Activated CD8-positive, alpha-beta memory T cell treated with anti-CD3 and anti-CD28 coated beads, Interleukin-2, amount 10 ng/mL, durations not matched to agents 7 days and 5 days (primary cell): ENCODE measurements around the gene DHX38. TPM values are rescaled to one million over a fixed set of nuclear protein-coding genes. Genes with fewer than 3 reads are reported as not detected.

ENCODE experiments used
- ATAC-seq: fragments of 150-1000 bp; cut with Tn5 transposase; one replicate; pipeline ENCODE4 v1.10.0; 2021; ENCODE audit warnings: moderate library complexity
- CTCF ChIA-PET: fragments of 350-600 bp; sonication (Branson Sonifier 250); formaldehyde crosslinking; loops from one replicate; lab custom pipeline; 2021; ENCODE audit warnings: antibody characterized with exemption; lab: Charles Lee
- DNase-seq: peaks from one replicate; pipeline ENCODE4 v3.0.0-alpha.2; 2020
- H3K27ac Mint-ChIP-seq: one replicate; pipeline ENCODE4 v1.8.0; 2021; ENCODE audit warnings: mild to moderate bottlenecking, mixed read lengths
- H3K27me3 Mint-ChIP-seq: one replicate; pipeline ENCODE4 v1.8.0; 2021; ENCODE audit warnings: mixed read lengths
- H3K36me3 Mint-ChIP-seq: one replicate; pipeline ENCODE4 v1.8.0; 2021; ENCODE audit warnings: mild to moderate bottlenecking, mixed read lengths
- H3K4me1 Mint-ChIP-seq: one replicate; pipeline ENCODE4 v1.8.0; 2021; ENCODE audit warnings: mixed read lengths
- H3K4me3 Mint-ChIP-seq: one replicate; pipeline ENCODE4 v1.8.0; 2021; ENCODE audit warnings: mild to moderate bottlenecking, moderate library complexity, mixed read lengths
- H3K9me3 Mint-ChIP-seq: one replicate; pipeline ENCODE4 v1.8.0; 2022; ENCODE audit warnings: low read depth, mixed read lengths
- total RNA-seq, 2 experiments: library from RNA; stranded (reverse); gene quantifications; one replicate each; pipeline ENCODE4 v1.2.3, GENCODE V29; 2021

DHX38 gene
- total RNA-seq, 2 experiments from 2014 or later = 78.1 to 85.7 TPM

- H3K9me3 Mint-ChIP-seq = no peaks in the 10 kb centered on the region
- H3K27ac Mint-ChIP-seq = no peak overlapping the region
- no peaks in the 10 kb centered on the region for H3K27me3 Mint-ChIP-seq
- no peaks in the 10 kb centered on the region for H3K36me3 Mint-ChIP-seq
- H3K4me1 Mint-ChIP-seq = no peaks in the 10 kb centered on the region
- CTCF ChIA-PET = no interaction called here
- DNase-seq (no peak), ATAC-seq (no peak)
- no peak overlapping the region for H3K4me3 Mint-ChIP-seq
These were observed 37.4 kb downstream of the DHX38 start for GRCh38 chr16:72131036-72131435.

GRCh38 chr16:72132726-72133125 is 39.1 kb downstream of the DHX38 start:
- H3K4me3 Mint-ChIP-seq = no peak overlapping the region
- CTCF ChIA-PET = no interaction called here
- H3K27me3 Mint-ChIP-seq = no peaks in the 10 kb centered on the region
- H3K27ac Mint-ChIP-seq = no peak overlapping the region
- ATAC-seq (no peak), DNase-seq (no peak)
- no peaks in the 10 kb centered on the region for H3K36me3 Mint-ChIP-seq
- H3K4me1 Mint-ChIP-seq = no peaks in the 10 kb centered on the region
- no peaks in the 10 kb centered on the region for H3K9me3 Mint-ChIP-seq

- H3K4me1 Mint-ChIP-seq = no peaks in the 10 kb centered on the region
- DNase-seq (no peak), ATAC-seq (no peak)
- CTCF ChIA-PET = no interaction called here
- no peak overlapping the region for H3K27ac Mint-ChIP-seq
- no peaks in the 10 kb centered on the region for H3K27me3 Mint-ChIP-seq
- H3K36me3 Mint-ChIP-seq = no peaks in the 10 kb centered on the region
- no peaks in the 10 kb centered on the region for H3K9me3 Mint-ChIP-seq
- H3K4me3 Mint-ChIP-seq = no peak overlapping the region
These were observed 40.9 kb downstream of the DHX38 start for GRCh38 chr16:72134507-72134906.

GRCh38 chr16:72137380-72138063 is 43.9 kb downstream of the DHX38 start:
- DNase-seq = no peak
- Mint-ChIP-seq H3K27ac (no peak overlapping the region), H3K36me3 (no peaks in the 10 kb centered on the region), H3K4me1 (no peaks in the 10 kb centered on the region), H3K4me3 (no peak overlapping the region), H3K27me3 (peaks cover 7% of the 10 kb centered on the region), H3K9me3 (no peaks in the 10 kb centered on the region)
- no peak for ATAC-seq
- CTCF ChIA-PET = no interaction called here

- no peak for ATAC-seq
- H3K36me3 Mint-ChIP-seq = no peaks in the 10 kb centered on the region
- CTCF ChIA-PET = no interaction called here
These were observed 44.5 kb downstream of the DHX38 start for GRCh38 chr16:72138064-72138572.

GRCh38 chr16:72139908-72140307 is 46.3 kb downstream of the DHX38 start:
- CTCF ChIA-PET = no interaction called here
- Mint-ChIP-seq H3K36me3 (no peaks in the 10 kb centered on the region), H3K27ac (no peak overlapping the region), H3K27me3 (peaks cover 12% of the 10 kb centered on the region), H3K4me1 (no peaks in the 10 kb centered on the region), H3K9me3 (no peaks in the 10 kb centered on the region), H3K4me3 (no peak overlapping the region)
- DNase-seq (no peak), ATAC-seq (no peak)

More at GRCh38 chr16:72138064-72138572, 44.5 kb downstream of the DHX38 start:
- Mint-ChIP-seq H3K4me3 (no peak overlapping the region), H3K4me1 (no peaks in the 10 kb centered on the region), H3K27me3 (peaks cover 9% of the 10 kb centered on the region), H3K9me3 (no peaks in the 10 kb centered on the region), H3K27ac (no peak overlapping the region)
- DNase-seq = no peak

GRCh38 chr16:72142476-72142875 is 48.8 kb downstream of the DHX38 start:
- no peaks in the 10 kb centered on the region for H3K4me1 Mint-ChIP-seq
- no peak overlapping the region for H3K27ac Mint-ChIP-seq
- no peaks in the 10 kb centered on the region for H3K9me3 Mint-ChIP-seq
- no peaks in the 10 kb centered on the region for H3K36me3 Mint-ChIP-seq
- CTCF ChIA-PET = no interaction called here
- DNase-seq (no peak), ATAC-seq (no peak)
- H3K27me3 Mint-ChIP-seq = peaks cover 18% of the 10 kb centered on the region
- H3K4me3 Mint-ChIP-seq = no peak overlapping the region

GRCh38 chr16:72149676-72150464 is 56.2 kb downstream of the DHX38 start:
- CTCF ChIA-PET = no interaction called here
- Mint-ChIP-seq H3K27me3 (peaks cover 6% of the 10 kb centered on the region), H3K36me3 (no peaks in the 10 kb centered on the region), H3K4me3 (no peak overlapping the region), H3K9me3 (no peaks in the 10 kb centered on the region), H3K27ac (no peak overlapping the region), H3K4me1 (no peaks in the 10 kb centered on the region)
- no peak for ATAC-seq
- no peak for DNase-seq

- Mint-ChIP-seq H3K9me3 (no peaks in the 10 kb centered on the region), H3K36me3 (no peaks in the 10 kb centered on the region), H3K27ac (no peak overlapping the region), H3K4me3 (no peak overlapping the region), H3K4me1 (no peaks in the 10 kb centered on the region), H3K27me3 (peaks cover 3% of the 10 kb centered on the region)
- CTCF ChIA-PET = no interaction called here
- DNase-seq (no peak), ATAC-seq (no peak)
These were observed 65.7 kb downstream of the DHX38 start for GRCh38 chr16:72159386-72159785.

- CTCF ChIA-PET = no interaction called here
- no peaks in the 10 kb centered on the region for H3K4me1 Mint-ChIP-seq
- no peak for ATAC-seq
- H3K27ac Mint-ChIP-seq = no peak overlapping the region
- no peaks in the 10 kb centered on the region for H3K36me3 Mint-ChIP-seq
- peaks cover 3% of the 10 kb centered on the region for H3K27me3 Mint-ChIP-seq
- DNase-seq = no peak
- no peaks in the 10 kb centered on the region for H3K9me3 Mint-ChIP-seq
- H3K4me3 Mint-ChIP-seq = no peak overlapping the region
These were observed 66.2 kb downstream of the DHX38 start for GRCh38 chr16:72159801-72160200.

- CTCF ChIA-PET = interaction anchor here (1.3 kb wide), 1 partner anchor 44 kb away, joined by 3 read pairs; no protein-coding TSS in a partner anchor
- no peak overlapping the region for H3K27ac Mint-ChIP-seq
These were observed 68.6 kb downstream of the DHX38 start for GRCh38 chr16:72162105-72162692.

More at GRCh38 chr16:72162105-72162692, 68.6 kb downstream of the DHX38 start:
- DNase-seq = no peak
- Mint-ChIP-seq H3K4me1 (no peaks in the 10 kb centered on the region), H3K36me3 (no peaks in the 10 kb centered on the region), H3K27me3 (peaks cover 3% of the 10 kb centered on the region), H3K4me3 (no peak overlapping the region), H3K9me3 (no peaks in the 10 kb centered on the region)
- ATAC-seq = no peak
